Germinal center (tissue), 1 donor: ENCODE data around the gene ZC3H7A.
A peak's percentile ranks its signal among the peaks of the same experiment; 100 is the strongest.

ENCODE experiments used
- DNase-seq: peaks from one replicate; pipeline ENCODE4 v3.0.0; 2012; ENCODE audit warnings: mixed read lengths, low spot score

ZC3H7A gene

DNA sequence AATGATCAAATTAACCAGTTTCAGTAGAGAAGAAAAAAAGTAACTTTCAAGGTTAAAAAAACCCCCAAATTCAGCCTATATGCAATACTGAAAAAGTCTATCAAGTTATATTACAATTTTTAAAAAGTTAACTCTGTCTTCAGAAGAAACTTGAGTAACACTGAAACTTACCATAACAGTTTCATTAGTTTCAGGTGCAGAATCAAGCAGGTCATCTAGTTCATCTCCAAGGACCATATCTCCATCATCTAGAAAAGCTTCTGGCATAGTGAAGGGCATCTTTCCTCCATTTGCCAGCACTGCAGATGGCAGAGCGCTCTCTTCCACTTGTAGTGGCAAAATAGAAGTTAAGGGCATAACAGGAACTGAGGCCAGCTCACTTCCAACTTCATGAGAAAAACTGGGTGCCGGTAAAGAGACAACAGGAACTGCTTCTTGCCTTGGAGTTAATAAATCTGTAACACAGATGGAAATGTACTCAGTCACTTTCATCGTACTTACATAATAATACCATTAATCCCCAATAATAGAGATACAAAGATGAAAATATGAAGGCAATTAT, 22.9 kb downstream of the ZC3H7A start:
- no peak for DNase-seq

DNA sequence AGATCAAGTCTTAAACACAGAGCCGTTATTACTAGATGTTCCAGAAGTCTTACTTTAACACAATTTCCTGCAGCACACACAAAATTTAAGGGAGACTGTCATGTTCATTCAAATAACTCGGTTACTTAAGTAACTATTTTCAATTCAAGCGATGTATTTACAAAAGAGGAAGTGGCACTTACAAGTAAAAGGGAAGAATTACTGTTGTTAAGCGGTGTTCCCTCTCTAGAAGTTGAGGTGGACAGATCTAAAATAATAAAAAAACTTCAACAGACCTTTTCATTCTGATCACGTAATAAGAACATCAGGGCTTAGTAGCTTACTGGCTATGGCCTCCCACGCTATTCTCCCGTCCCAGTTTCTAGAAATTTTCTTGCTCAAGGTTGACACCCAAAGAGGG, 28.2 kb downstream of the ZC3H7A start:
- peak; percentile 39 for DNase-seq

DNA sequence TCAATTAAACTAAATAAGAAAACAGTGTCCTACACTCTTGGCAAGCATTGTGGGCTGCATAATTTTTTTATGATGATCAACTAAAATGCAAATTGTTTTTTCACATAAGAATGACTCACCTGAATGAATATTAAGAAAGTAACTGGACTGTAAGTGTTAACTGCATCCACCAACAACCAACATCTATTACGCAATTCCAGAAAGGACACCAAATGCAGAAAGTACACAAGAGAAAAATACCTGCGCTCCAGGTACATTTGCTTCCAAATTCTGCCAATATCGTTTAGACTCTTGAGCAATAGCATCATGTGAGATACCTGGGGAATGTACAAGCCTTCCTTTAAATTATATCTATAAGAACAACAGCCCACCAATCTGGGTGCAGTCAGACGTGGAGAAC, 34.6 kb downstream of the ZC3H7A start:
- DNase-seq: no peak

DNA sequence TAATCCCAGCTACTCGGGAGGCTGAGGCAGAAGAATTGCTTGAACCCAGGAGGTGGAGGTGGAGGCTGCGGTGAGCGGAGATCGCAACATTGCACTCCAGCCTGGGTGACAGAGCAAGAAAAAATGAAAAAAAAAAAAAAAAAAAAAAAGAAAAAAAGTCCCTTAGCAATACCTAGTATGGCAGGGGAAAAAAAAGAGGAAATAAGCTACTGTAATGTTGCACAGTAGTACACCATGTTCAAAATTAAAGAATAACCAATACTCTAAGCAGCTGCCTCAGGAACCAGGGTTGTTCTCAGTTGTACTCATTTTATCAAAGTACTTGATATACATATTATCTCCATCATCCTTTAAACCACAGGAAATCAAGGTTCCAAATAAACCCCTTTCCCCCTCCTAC, 37.1 kb downstream of the ZC3H7A start:
- no peak for DNase-seq

DNA sequence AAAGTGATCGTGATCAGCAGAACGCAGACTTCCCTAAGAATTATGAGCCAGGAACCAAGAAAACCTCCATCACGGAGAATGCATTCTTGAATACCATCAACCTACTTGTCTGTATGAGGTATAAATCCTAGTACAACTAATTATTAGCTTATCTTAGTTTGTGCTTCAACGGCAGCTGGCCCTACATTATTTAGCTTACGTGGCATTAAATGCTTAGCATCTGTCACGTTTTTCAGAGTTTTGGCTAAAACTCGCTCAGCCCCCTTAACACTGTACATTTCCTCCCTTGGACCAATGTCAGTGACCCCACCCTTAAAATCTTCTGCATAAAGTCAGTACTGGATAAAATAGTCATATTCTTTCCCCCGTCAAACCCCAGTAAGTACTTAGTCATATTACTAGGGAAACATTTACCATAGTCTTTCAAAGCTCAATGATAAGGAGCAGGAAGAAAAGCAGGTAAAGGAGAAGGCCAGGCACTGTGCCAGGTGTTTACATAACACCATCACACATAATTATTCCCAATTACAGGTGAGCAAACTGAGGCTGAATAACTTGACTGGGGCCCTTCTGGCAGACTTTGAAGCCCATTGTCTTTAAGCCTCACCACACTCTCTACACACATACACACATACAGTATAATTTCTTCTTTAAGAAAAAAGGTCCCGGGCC, 37.8 kb downstream of the ZC3H7A start:
- DNase-seq: no peak

DNA sequence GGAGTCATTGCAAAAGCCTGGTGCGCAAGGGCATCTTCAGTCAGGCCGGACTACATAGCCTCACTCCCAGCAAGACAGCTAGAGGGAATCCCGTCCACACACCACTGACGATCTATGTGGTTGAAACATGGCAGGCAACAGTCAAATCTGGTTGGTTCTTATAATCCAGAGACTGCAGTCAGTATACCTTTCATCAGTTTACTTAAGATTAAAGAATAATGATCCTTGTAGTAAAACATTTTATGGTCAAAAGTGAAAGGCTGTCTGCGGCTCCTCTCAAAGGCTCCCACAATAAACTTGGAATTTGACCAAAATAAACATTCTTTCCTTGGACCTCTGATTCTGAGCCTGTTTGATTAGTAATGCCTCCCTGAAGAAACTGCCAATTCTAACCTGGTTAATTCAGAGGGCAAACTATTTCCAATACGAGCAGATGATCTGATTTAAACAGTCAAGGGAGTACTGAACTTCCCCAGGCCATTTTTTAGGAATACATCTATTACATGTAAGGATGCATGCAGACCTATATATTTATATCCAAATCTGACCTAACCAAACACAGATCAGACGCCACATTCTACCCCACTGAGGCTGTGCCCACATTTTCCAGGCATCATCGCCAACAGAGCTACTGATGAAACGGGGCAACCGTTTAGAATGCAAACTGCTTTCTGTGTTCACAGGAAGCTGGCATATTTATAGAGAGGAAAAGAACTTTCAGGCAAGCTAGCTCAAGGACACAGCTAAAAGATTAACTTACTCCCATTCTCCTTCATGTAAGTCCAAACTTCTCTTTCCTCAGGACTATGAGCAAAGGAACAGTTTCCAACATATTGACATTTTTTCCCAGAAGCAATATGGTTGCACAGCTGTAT, 39.1 kb downstream of the ZC3H7A start:
- DNase-seq: no peak

DNA sequence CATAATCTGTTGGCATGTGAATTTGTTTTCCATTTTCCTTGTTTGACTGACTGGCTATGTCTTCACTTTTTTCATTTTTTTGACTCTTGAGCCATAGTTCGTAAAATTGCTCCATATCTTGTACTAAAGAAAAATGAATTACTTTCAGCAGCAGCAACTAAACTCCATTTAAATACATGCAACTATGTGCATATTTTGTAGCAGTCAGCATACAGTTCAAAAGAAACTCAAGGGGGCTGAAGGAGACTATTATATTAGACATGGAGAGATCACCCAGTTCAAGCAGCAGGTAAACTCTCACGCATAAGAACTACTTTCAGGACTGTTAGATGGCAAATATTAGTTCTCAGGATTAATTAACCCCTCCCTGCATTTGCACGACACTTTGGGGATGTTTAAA, 40.8 kb downstream of the ZC3H7A start:
- no peak for DNase-seq

DNA sequence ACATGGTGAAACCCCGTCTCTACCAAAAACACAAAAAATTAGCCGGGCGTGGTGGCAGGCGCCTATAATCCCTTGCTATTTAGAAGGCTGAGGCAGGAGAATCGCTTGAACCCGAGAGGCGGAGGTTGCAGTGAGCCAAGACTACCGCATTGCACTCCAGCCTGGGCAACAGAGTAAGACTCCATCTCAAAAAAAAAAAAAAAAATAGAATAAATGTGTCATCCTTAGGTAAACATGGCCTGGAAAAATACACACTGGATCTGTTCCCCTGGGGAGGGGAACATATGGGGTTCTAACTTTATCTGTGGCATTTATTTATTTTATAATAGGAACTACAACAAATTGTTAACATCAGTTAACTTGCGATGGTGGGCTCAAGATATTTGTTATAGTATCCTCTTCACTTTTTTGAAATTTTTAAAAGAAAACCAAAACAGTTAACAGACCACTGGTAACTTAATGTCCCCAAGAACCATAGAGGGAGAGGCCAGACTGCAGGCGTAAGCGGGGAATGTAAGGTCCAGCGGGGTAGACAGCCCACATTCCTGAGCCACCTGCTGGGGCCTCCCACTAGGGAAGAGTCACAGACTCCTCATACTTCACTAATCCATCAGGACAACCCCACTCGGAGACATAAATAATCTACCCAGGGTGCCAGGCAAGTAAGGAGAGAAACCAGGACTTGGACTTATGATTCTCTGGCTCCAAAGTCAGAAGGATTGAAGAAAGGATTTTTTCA, 41.9 kb downstream of the ZC3H7A start:
- no peak for DNase-seq

DNA sequence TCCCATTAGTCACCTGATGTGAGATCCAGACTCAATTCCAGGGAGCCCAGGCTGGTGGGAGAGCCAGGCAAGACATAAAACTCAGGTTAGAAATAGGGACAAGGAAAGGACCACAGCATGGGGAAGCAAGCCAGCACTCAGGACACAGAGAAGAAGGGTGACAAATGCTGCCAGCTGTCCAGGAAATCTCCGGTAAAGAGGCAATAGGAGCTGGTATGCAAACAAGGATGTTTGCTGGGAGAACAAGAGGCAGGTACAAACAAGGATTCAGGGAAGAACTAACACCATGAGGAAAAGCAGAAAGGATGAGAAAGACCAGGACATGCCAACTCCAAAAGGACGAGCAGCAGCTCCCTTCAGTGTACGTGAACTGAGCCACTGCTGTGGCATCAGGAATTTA, 44.2 kb downstream of the ZC3H7A start:
- no peak for DNase-seq

DNA sequence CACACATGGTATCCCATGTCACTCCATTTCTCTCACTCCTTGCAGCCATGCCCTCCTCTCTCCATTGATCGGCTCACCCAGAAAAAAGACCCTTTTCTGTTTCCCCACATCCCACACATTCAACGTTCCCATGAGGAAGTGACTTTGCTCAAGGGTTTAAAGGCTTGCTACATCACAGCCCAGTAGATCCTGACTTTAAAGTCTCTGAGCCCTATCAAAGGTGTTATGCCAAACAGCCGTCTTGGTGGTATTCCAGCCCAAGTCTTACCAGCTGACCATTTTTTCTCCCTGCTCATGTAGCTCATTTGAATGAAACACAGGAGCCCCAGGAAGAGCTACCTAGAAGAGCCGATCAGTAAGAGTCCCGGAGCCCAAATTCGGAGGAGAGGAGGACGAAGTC, 47.0 kb downstream of the ZC3H7A start:
- no peak for DNase-seq

DNA sequence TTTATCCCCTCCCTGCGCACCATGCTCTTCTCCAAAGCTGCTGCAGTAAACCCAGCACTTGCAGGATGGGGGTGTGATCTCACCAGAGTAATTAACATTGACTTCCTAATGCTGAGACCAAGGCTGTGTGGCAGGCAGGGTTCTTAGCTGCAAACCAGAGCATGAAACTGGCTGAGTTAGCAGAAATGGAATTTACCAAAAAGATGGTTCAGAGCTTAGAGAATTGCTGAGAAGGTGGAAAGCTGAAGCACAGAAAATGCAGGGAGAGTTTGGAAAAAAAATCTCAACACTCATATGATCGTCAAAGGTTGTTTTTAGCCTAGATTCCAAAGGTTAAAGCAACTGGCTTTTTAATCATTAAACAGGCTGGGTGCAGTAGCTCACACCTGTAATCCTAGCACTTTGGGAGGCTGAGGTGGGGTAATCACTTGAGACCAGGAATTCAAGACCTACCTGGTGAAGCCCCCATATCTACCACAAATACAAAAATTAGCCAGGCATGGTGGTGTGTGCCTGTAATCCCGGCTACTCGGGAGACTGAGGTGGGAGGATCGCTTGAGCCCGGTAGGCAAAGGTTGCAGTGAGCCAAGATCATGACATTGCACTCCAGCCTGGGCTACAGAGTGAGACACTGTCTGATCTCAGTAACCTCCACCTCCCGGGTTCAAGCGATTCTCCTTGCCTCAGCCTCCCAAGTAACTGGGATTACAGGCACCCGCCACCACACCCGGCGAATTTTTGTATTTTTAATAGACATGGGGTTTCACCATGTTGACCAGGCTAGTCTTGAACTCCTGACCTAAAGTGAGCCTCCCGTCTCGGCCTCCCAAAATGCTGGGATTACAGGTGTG, 48.4 kb downstream of the ZC3H7A start:
- no peak for DNase-seq

DNA sequence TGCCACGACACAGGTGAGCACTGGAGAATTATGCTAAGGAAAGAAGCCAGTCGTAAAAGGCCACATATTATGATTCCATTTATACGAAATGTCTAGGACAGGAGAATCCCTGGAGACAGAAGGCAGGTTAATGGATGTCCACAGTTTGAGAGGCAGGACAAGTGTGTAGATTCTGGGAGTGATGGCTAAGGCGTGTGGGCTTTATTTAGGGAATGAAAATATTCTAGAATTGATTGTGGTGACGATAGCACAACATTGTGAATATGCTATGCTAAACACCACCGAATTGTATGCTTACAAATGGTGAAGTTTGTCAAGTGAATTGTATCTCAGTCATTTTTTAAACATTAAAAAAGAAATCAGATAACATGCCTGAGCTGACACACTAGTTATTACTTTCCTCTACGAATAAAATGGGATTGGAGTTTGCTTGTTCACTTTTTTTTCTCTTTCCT, 49.1 kb downstream of the ZC3H7A start:
- no peak for DNase-seq

DNA sequence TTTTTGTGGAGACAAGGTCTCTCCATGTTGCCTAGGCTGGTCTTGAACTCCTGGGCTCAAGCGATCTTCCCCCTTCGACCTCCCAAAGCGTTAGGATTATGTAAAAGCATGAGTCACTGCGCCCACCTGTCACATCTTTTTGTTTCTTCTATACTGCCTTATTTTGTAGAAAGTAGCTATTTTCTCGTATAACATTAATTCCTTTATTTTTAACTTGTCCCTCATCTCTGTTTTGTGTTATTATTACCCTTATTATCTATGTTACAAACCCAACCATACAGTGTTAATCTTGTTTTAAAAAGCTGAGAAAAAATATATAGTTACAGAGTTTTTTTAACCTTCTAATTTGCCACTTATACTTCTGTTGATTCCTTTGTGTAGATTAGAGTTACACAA, 53.0 kb downstream of the ZC3H7A start:
- no peak for DNase-seq

DNA sequence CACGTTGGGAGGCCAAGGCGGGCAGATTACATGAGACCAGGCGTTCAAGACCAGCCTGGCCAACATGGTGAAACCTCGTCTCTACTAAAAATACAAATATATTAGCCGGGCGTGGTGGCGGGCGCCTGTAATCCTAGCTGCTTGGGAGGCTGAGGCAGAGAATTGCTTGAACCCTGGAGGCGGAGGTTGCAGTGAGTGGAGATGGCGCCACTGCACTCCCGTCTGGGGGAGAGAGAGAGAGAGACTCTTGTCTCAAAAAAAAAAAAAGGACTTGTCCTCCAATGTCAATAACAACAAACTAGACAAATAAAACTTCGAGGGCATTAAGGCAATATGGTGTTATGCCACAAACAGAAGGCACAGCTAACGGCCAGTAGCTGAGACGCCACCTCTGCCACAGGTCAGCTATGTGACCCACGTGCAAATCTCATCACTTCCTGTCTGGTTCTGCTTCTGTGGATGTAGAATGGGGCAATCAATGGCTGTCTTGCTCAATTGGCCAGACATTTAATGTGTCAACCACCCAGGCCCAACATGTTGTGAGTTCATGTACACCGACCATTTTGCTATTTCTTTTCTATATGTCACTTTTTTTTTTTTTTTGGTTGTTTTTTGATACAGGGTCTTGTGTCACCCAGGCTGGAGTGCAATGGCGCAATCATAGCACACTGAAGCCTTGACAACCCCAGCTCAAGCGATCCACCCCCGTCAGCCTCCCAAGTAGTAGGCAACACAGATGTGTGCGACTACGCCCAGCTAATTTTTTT, 53.6 kb downstream of the ZC3H7A start:
- DNase-seq: peak; percentile 6

DNA sequence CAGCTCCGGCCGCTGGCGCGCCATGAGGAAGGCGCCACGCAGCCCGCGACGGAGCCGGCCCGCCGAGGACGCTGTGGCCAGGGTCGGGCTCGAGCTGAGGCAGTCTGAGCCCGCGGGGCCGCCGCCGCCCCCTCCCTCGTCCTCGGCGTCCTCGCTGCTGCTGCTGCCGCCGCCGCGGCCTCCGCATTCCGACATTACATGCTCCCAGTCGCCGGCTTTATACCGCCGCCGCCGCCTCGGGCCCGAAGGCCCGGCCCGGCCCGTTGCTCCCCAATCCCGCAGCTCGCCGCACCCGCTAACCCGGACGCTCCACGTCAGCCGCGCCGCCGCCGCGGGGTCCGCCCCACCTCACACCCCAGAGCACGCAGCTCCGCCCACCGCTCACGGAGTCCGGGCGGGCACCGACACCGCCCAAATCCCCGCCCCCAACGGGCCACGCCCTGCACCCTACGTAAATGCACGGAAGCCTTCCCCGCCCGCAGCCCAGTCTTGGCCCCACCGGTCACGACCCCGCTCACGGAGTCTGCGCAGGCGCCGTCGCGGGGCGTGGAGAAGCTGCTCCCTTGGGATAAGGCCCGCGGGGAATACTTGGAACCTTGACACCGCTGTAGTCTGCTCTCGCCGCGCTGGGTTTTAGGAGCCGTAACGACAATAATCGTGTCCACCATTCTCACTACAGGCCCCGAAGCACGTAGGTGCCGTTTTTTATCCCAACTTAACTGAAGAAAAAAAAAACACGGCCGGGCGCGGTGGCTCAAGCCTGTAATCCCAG, 54.3 kb downstream of the ZC3H7A start, which contains the start of gene TXNDC11:
TXNDC11 (minus strand) TSS at position 322 of the 772 bp plus-strand sequence; CDS start at position 195, 127 bp downstream.
- DNase-seq: peak; percentile 97

DNA sequence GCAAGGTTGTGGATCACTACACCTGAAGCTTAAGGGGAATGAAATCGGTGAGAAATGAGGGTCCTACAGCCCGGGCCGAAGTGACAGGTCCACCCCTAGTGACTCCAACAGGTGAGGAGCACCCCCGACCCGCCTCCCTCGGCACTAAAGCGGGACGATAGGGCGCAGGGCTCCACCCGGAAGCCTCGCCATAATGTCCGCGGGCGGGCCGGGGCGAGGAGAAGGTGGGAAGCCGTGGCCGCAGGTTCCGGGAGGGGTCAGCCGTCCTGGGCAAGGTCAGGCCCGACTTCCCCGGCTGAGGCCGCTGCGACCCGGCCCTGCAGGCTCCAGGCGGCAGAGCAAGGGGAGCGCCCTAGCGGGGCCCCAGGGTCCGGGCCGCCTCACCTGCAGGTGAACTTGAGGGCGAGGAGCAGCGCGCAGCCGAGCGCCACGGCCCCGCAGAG, 54.9 kb downstream of the ZC3H7A start:
- peak; percentile 59 for DNase-seq

DNA sequence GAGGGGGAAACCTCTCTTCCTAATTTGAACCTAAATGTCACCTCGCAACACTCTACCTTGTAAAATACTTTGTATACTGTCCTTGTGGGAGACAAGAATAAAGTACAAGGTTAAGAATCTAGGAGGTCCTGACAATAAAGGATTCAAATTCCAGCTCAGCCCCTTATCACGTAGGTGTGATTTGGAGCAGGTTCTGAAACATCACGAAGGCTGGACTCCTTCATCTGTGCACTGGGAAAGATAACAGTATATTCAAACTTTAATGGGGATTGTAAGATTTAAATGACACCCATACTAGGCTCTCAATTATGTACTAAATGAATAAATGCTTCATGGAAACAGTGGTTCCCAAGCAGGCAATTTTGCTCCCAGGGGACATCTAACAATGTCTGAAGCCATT, 56.5 kb downstream of the ZC3H7A start:
- DNase-seq: no peak

DNA sequence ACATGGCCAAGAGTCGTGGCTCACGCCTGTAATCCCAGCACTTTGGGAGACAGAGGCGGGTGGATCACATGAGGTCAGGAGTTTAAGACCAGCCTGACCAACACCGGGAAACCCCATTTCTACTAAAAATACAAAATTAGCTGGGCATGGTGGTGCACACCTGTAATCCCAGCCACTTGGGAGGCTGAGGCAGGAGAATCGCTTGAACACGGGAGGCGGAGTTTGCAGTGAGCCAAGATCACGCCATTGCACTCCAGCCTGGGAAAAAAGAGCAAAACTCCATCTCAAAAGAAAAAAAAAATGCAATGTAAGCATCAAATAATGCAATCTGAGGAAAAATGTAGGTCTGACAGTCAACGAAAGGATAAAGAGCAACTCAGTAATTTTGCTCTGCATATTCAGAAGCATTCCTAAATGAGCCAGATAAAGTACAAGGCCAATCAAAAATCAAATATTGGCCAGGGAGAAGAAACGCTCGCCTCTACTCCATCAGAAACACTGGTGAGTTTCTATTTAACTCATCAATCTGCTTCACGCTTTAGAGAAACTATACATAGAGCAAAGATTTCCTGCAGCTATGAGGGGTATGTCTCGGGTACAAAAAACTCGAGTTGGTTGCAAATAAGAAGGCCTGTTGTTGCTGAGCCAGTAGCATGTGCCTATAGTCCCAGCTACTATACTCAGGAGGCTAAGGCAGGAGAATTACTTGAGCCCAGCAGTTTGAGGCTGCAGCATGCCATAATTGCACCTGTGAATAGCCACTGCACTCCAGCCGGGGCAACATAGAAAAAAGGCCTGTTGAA, 58.1 kb downstream of the ZC3H7A start:
- DNase-seq: no peak

DNA sequence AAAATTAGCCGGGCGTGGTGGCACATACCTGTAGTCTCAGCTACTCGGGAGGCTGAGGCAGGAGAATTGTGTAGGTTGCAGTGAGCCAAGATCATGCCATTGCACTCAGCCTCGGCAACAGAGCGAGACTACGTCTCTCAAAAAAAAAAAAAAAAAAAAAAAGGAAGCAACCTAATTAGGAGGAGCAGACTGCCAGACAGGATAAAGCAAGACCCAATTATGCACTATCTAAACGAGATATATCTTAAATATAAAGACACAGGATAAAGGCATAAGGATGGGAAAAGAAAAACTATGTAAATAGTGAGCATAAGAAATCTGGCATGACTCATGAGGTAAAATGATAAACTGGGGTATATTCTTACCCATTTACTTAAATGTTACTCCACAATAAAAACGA, 59.3 kb downstream of the ZC3H7A start:
- DNase-seq: no peak
